Cerebellar nuclear complex (tissue), 1 donor: ENCODE results near the gene MAPRE2.
"Not testable (repeated sequence)": the region's sequence is repeated elsewhere in the genome, so short reads cannot be mapped to it uniquely, and the experiment has no call there.

Experiments used
- DNase-seq, 2 experiments: peaks; one replicate each; lab custom pipeline; 2025; lab: John Stamatoyannopoulos, UW

Gene MAPRE2

DNA sequence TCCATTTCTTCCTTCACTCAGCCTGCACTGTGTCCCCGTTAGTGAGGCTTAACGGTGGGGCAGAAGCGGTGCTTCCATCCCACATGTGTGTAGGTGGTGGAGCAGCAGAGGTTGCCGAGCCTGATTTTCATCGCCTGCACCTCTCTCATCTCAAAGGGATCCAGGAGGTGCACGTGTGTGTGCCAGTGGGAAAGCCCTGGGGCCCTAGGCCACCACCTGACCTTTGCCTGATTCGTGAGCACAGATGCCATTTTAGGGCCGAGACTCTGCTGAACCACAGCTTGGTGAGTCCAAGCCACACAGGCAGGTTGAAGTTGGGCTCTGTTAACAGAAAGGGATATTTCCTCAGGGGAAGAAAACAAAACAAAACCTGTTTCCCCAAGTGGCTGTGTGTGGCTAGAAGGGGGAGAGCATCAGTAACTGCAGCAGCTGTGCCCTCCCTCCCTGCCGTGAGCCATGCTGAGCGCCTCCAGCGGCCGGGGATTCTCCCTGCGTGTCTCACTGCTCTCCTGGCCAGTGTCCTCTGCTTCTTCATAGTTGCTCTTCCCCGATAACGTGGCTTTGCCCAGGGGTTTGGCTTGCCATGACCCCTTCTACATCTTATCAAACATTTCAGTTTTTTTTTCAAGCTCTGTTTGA, 81.5 kb downstream of the MAPRE2 start:
- no peak for DNase-seq

DNA sequence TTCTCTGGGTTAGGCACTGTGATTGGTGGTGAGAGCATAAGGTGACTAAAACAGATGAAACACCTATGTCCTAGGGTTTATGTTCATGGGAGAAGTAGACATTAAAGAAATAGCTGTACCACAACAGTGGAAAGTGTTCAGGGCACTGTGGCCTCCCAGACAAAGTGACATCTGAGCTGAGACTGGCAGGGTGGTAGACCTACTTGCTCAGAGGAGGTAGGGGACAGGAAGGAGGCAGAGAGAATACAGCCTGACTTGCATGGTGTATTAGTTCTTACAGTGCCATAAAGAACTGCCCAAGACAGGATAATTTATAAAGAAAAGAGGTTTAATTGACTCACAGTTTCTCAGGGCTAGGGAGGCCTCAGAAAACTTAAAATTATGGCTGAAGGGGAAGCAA, 82.6 kb downstream of the MAPRE2 start:
- DNase-seq, result no peak

DNA sequence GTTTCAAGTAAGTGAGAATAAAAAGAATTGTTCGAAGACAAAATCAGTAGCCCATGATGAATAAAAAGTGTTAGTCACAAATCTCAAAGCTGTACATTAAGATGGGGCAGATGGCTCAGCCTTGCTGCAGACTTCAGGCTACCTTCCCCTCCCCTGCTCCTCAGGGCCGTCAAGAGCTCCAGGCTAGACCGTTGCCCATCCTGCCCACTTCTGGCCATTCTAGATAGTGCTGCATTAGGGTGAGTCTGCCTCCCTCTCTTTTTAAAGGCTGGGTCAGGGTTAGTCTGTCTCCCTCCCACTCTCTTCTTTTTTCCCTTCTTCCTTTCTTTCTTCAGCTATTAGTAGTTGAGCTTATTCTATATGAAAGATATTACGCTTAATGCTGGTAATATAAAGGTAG, 86.0 kb downstream of the MAPRE2 start:
- no peak for DNase-seq

DNA sequence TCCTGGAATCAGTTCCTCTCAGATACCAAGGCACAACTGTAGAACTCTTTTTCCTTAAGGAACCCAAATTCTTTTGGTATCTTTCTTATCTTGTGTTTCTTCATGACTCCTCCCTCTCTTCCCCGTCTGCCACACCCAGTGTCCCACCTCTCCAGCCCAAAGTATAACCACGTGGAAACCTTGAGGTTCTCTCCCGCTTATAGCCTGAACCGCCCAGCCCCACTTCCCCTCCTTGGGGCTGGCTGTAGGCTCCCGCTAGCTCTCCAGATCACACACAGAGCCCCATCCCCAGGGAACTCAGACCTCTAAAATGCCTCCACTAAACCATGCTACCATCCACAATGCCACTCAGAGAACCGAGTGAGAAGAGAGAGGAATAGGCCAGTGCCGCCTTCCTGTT, 87.5 kb downstream of the MAPRE2 start:
- DNase-seq, result no peak

DNA sequence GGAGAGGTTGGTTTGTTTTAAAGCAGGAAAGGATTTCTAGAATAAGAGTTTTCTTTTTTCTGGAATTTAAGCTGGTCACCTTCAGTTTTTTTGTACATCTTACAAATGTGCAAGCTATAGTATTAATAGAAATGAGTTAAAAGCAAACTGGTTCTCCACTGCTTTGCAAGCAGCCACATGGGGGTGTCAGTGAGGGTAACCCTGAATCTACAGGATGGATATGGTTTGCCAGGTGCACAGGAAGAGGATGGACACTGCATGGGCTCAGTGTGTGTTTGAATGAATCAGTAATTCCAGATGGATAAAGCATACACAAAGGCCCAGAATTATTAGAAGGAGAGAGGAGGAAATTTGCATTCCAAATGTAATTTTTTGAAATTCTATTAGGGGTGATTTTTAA, 89.0 kb downstream of the MAPRE2 start:
- no peak for DNase-seq

DNA sequence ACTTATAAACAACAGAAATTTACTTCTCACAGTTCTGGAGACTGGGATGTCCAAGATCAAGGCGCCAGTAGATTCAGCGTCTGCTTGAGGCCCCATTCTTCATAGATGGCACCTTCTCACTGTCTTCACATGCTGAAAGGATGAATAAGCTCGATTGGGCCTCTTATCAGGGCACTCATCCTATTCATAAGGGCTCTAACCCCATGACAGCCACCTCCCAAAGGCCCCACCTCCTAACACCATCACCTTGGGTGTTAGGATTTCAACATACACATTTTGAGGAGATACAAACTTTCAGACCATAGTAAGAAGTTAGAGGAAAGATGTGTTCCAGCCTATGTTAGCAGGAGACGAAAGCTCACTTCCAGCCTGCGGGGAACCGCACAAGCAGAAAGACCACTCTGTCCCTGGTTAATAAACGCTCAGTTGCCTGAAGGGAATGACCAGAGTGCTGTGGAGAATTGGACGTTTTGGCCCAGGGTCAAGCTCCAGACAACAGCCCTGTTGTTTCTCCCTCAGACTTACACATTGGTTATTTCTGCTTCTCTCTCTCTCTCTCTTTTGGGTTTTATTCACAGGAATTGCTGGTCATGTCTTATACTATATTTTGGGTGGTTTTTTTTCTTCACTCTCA, 90.3 kb downstream of the MAPRE2 start:
- no peak for DNase-seq

DNA sequence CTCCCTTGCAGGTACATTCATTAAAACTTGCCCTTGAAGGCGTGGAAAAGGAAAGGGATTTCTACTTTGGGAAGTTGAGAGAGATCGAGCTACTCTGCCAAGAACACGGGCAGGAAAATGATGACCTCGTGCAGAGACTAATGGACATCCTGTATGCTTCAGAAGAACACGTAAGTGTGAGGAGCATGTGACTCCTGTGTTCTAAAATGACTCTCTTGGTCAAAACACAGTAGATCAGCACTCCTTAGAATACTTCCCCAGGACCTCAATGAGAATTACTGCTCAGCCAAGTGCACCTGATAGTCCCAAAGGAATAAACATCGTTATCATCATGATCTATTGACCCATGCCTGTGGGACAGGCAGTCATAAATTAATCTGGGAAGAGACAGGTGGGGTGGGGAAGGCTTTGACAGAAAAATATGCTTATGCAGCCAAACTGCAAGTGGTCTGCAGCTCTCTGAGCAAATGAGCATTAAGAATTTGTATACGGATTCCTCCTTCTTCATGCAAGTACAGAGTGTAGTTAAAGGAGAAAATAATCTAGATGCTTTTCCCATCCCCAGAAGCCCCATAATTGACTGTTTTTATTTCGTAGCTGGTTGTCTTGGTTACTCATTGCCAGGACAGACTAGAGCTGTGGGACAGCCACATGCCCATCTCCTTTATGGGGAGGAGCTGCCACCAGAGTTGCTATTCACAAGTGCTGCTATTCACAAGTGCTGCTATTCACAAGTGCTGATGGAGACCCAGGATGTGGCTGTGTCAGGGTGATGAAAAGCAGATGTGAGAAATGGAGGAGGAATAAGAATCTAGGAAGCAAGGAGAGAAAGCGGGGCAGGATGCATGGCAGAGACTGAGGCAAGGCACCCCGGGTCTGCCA, 91.0 kb downstream of the MAPRE2 start:
- DNase-seq, result no peak

DNA sequence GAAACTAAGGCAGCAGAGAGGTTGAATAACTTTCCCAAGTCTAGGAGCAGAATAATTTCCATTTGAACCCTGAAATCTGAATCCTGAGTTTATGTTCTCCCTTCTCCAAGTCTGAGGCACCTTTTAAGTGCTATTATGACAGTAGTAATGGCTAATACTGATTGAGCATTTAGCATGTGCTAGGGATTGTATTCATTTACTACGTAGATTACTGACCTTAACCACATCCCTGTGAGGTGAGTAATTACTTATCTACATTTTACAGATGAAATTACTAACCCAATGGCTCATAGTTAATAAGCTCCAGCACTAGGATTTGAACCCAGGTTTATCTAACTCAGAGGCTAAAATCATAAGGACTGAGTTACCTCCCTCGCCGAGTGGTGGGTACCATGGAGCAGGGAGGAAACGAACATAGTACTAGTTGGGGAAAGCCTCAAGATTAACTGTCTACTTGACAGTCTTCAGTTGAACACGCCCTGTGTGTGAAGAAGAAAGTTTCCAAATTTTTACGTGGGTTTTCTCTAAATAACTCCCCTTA, 93.0 kb downstream of the MAPRE2 start:
- no peak for DNase-seq

DNA sequence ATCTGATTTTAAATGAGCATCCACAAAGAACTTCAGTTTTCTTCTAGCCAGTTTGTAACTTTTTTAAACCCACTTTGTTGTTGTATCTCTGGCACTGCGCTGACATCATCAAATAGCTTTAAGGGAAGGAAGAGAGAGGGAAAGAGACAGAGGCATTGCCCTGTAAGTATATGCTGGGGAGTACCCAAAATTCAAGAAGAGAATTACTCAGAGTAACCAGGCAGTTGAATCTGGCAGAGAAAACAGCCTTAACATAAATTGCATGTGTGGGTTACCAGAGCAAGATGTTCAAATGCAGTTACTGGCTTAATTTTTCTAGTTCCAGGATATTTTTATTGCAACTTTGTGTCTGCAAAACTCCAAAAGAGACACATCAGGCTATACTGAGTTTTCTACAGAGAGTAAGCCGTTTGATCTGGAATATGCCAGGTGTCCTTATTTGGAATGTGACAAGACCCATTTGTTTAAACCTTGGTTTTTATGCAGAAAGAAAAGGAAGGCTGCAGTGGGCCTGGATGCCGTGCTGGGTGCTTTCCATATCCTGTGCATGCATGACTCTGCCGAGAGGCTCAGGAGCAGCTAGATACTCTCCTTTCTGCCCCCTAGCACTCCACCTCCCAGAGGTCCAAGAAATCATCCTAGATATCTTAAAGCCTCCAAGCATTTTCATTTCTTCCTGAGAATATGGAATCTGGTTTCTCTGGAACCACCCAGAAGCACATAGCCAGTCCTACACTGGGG, 93.7 kb downstream of the MAPRE2 start:
- no peak for DNase-seq

DNA sequence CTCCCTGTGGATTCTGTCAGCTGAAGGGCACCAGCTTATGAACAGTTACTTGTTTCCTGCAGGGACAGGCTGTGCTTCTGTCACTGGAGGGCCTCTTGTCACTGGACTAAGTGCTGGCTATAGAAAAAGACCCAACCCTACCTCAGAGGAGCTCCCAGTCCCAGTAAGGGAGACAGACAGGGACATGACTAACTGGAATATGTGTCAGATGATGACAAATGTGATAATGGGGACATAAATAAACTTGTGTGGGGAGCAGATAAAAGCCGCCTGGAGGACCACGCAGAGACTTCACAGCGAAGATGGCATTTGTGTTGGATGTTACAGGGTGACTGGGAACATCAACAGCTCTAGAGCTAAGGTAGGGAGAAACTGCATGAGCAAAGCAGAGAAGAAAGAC, 95.0 kb downstream of the MAPRE2 start:
- no peak for DNase-seq

DNA sequence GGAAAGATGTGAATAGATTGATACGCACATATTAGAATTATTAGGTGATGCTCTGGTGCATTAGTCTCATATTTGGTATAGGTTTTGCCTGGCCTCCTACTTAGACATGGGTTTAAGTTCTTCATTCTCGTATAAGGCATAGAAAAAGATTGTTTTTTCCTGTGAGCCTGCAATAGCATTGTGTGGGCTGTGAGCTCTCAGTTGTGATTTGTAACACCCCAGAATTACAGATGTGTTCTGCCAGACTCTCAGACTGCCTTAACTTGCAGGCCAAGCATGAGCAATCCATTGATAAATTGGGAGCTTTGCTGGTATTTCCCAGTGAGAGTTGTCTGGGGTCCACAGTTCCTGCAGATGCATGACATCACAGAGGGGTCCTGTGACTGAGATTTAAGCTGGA, 95.7 kb downstream of the MAPRE2 start:
- no peak for DNase-seq

DNA sequence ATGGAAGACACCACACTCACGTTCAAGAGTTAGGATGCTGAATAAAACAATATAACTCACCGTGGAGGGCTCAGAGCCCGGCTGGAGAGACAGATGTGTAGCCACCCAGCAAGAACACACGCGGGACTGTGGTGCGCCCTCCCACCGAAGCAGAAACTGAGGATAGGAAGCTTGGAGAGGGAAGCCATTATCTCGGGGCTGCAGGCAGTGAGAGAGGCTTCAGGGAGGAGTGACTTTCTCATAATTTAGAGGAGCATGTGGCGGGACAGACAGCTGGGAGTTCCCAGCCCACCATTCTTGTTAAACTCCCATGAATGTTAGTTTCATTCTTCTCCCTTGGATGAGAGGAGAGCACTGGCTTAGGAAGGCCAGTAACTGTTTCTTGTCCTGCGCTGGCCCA, 96.4 kb downstream of the MAPRE2 start:
- no peak for DNase-seq

DNA sequence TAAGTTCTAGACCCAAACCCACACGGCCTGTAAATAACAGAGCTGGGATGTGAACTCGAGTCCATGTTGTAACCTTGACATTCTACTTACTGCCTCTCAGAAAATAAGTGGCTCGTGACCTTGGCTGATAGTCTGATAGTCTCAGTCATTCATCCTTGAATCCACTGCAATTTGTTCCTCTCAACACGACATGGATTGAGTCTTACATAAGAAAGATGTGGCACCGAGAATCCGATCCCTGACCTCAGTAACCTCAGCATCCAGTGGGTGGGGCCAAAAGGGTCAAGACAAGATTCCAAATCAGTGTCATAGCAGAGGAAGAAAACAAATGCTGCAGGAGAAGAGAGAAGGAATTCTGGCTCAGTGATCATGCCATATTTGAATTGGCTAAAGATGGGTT, 97.6 kb downstream of the MAPRE2 start:
- no peak for DNase-seq

DNA sequence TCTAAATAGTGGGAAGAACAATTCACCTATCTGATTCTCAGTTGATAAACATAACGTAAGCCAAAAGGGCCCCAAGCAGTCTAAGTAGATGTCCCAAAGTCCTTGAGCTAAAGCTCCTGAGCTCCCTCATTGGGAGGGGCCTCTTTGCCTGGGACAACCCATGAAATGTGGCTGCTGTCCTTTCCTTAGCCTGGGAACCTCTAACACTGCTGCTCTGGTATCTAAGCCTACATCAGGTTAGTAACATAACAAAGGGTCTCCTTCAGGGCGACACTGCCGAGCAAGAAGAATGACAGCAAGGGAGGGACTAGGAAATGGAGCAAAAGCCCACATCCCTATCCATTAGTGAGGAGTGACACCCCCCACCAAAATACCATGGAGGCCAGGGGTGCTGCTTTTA, 98.3 kb downstream of the MAPRE2 start:
- no peak for DNase-seq

DNA sequence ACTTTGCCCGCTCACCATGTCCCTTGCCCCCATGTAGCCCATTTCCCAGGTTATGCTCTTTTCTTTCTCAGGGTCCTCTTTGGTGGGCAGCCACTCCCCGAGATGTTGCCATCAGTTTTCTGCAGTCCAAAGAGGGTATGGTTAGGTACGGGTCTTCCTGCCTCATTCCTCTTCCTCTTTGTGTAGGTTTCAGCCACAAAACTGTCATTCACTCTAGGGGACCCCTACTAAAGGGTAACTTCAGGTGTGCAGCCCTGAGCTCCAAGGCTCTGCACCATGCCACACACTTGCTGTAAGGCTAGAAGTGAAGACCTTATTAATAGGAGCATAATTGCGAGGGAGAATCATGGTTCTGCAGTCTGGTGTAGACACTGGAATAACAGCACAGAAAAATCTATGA, 99.9 kb downstream of the MAPRE2 start:
- DNase-seq, result no peak

DNA sequence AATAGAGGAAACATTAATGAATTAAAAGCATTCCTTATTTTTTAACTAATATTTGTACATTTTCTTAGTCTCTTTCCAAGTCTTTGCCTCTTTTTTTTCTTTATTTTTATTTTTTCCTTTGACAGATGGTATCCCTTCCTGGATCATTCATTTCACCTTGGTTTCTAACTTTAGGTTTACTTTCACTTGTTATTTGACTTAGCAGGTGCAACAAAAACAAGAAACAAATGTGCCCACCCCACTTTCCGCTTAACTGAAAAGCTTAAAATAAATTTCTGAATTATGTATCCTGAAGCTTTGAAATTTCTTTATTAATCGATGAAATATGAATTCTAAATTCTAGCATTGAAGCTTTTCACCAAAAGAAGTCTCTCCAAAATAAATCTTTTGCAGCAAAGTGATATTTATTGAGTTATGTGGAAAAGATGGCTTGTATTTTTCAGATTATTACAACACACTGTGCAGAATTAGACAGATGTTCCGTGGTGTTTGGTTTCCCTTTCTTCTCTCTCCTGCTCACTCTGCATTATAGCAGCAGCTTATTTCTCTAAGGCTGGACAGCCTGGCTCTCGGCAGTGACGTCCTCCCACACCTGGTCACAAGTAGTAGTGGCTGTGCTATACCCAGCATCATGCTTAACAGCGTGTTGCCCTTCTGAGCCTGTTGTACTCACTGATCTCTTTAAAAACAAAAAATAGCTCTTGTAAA, 100.5 kb downstream of the MAPRE2 start:
- DNase-seq, result no peak

DNA sequence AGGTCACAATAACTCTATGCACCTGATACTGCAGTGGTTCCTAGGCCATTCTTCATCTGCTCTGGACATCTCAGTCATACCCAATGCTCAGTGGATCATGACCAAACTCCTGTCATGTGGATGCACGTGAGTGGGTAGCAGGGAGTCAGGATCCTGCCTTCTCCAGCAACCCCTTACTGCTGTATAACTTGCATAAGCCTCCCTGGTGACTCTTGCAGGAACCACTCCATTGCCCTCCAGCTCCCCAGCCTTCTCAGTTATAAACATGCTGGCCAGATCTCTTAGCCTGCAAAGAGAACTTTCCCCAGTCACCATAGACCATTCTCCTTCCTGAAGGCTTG, 101.0 kb downstream of the MAPRE2 start:
- no peak for DNase-seq

DNA sequence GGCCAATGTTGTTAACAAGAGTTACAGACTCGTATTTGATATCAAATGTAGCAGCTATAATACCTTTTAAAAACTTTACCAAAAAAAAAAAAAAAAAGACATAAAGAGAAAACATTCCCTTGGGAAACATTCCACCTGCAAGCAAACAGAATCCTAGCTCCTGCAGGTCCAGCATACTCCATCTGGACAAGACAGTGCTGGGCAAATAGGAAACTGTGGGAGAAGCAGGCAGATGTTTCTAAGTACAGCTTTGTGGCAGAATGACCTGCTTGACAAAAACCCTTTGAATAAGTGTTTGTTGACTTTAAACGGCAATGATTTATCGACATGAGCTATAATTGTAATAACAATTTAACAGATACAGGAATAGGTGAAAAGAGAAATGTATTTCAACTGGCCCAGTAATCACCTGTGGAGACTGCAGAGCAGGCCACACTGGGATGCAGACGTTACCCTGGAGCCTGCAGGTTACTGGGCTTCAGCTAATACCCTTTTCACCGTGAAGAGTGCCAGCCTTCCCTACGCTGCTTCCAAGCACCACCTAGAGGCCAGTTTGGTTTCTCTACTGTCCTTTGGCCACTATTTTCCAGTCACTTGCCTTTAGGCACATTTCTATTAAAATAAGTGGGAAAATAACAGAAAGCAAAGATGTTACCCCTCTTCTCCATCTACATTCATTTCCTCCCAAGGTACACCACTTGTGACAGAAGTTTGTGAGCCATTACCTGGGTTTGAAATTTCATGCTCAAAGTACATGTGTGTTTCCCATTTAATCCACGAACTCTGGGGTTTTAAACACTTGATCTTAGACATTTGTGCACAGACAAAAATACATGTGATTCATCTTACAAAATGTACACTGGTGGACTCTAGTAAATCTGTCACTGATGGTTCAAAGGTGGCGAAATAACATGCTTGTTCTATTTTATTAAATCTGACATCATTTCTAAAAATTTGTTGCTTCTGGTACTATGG, 102.7 kb downstream of the MAPRE2 start:
- DNase-seq, result peak; percentile 29 to 51

DNA sequence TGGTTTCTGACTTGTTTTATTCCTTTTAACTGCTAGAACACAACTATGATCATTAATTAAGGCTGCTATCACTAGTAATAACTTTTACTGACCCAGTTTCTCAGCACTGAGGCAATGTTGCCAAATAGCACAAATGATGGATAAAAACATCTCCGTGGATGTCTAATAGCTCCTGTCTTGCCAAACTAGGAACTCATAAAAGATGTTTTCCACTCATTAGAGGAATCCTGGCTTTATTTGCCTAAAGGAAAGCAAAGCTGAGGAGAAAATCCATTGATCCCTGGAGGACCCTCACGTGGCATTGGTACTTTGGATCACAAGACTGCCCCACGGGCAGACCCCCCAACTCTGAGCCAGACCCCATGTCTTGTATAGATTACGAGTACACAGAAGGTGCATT, 103.5 kb downstream of the MAPRE2 start:
- no peak for DNase-seq

DNA sequence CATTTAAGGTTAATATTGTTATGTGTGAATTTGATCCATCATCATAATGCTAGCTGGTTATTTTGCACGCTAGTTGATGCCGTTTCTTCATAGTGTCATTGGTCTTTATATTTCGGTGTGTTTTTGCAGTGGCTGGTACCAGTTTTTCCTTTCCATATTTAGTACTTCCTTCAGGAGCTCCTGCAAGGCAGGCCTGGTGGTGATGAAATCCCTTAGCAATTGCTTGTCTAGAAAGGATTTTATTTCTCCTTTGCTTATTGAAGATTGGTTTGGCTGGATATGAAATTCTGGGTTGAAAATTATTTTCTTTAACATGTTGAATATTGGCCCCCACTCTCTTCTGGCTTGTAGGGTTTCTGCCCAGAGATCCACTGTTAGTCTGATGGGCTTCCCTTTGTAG, 109.0 kb downstream of the MAPRE2 start:
- DNase-seq, result not testable (repeated sequence)
